GM23338 (cell line): ENCODE results near the gene PAPPA.

Source experiments
- CREB1 ChIP-seq: fragments of 250-450 bp; sonication (Bioruptor Pico); IDR thresholded peaks from 2 replicates; pipeline ENCODE4 v1.5.0; 2020; ENCODE audit warnings: low read depth, mild to moderate bottlenecking, moderate library complexity
- CTCF ChIP-seq, 2 experiments: fragments of 200-600 bp in 1 of 2; sonication (generic) in 1 of 2; conservative IDR thresholded peaks; 2 replicates each; pipeline versions ENCODE4 v1.5.1 to v1.6.1; 2016 to 2017; ENCODE audit warnings: antibody characterized with exemption in 2 of 2, low read depth in 2 of 2, mild to moderate bottlenecking in 2 of 2, moderate library complexity in 1 of 2
- EZH2 ChIP-seq: fragments of 200-600 bp; sonication (generic); IDR thresholded peaks from one replicate; pipeline ENCODE4 v1.8.0; 2017; ENCODE audit warnings: antibody characterized with exemption, mild to moderate bottlenecking, low read depth; ENCODE audit not compliant: unreplicated experiment
- EZH2phosphoT487 ChIP-seq: fragments of 200-600 bp; sonication (generic); IDR thresholded peaks from one replicate; pipeline ENCODE4 v1.8.1; 2018; ENCODE audit warnings: antibody characterized with exemption; ENCODE audit not compliant: unreplicated experiment
- POLR2AphosphoS5 ChIP-seq: IDR thresholded peaks from 2 replicates; pipeline ENCODE4 v1.6.1; 2016; ENCODE audit warnings: antibody characterized with exemption, low read depth
- STAT1 ChIP-seq: IDR thresholded peaks from one replicate; pipeline ENCODE4 v1.6.1; 2016; ENCODE audit warnings: antibody characterized with exemption; ENCODE audit not compliant: unreplicated experiment
- ZNF331 ChIP-seq: fragments of 250-450 bp; sonication (Bioruptor Pico); IDR thresholded peaks from 2 replicates; pipeline ENCODE4 v1.5.0; 2020; ENCODE audit warnings: low read depth, mild to moderate bottlenecking, moderate library complexity
- ZNF462 ChIP-seq: fragments of 250-450 bp; sonication (Bioruptor Pico); IDR thresholded peaks from 2 replicates; pipeline ENCODE4 v1.5.0; 2020; ENCODE audit warnings: mild to moderate bottlenecking, moderate library complexity

- TF ChIP-seq CTCF (conservative IDR thresholded peaks at IDR 0.05; ENCODE audit: low read depth in 2 of 2) (peak in 1 of 2 experiments; percentile 11; a peak in 2 of 4 replicates), POLR2AphosphoS5 (no peak), EZH2 (no peak), STAT1 (no peak), EZH2phosphoT487 (no peak), ZNF462 (no peak), ZNF331 (CRISPR knock-in tag) (no peak), CREB1 (CRISPR knock-in tag) (no peak)
These were observed 2.4 kb upstream of the PAPPA start for GRCh38 chr9:116151199-116151598.
